Neutrophil (primary cell): Measurements from ENCODE around the gene ACSL4.
"Not testable (repeated sequence)": the region's sequence is repeated elsewhere in the genome, so short reads cannot be mapped to it uniquely, and the experiment has no call there.

Experiments
- H3K27ac ChIP-seq: fragments of 200-600 bp; sonication (generic); 2 replicates; pipeline ENCODE4 v1.5.1; 2016; ENCODE audit warnings: mild to moderate bottlenecking, moderate library complexity
- H3K27me3 ChIP-seq: fragments of 200-600 bp; sonication (generic); 2 replicates; pipeline ENCODE4 v1.6.0; 2016; ENCODE audit warnings: mild to moderate bottlenecking
- H3K36me3 ChIP-seq: fragments of 200-600 bp; sonication (generic); 2 replicates; pipeline ENCODE4 v1.5.1; 2017
- H3K4me1 ChIP-seq, 2 experiments: fragments of 200-600 bp in 1 of 2; sonication (generic) in 1 of 2; 1 replicate in 1 of 2; 2 replicates in 1 of 2; pipeline versions ENCODE4 v1.5.1 to v1.6.1; 2013 to 2016; ENCODE audit warnings: low read depth in 1 of 2, low read length in 1 of 2, mild to moderate bottlenecking in 1 of 2, moderate library complexity in 1 of 2; ENCODE audit not compliant: control insufficient read depth in 1 of 2, insufficient read depth in 1 of 2
- H3K4me3 ChIP-seq, 2 experiments: fragments of 200-600 bp in 1 of 2; sonication (generic) in 1 of 2; 1 replicate in 1 of 2; 2 replicates in 1 of 2; pipeline ENCODE4 v1.5.1; 2013 to 2016; ENCODE audit warnings: low read depth in 1 of 2, low read length in 1 of 2, mild to moderate bottlenecking in 1 of 2, moderate library complexity in 1 of 2
- H3K9me3 ChIP-seq: fragments of 200-600 bp; sonication (generic); 2 replicates; pipeline ENCODE4 v1.5.1; 2016
- CTCF ChIP-seq: fragments of 200-600 bp; sonication (generic); IDR thresholded peaks from 2 replicates; pipeline ENCODE4 v1.5.1; 2016; ENCODE audit warnings: antibody characterized with exemption

The ACSL4 gene

GRCh38 chrX:109654516-109655109, 78.4 kb downstream of the ACSL4 start:
- no peak overlapping the region for H3K4me3 ChIP-seq
- peaks cover 12% of the 10 kb centered on the region for H3K36me3 ChIP-seq
- H3K9me3 ChIP-seq, result no peaks in the 10 kb centered on the region
- H3K27me3 ChIP-seq, result no peaks in the 10 kb centered on the region
- no peak for TF ChIP-seq CTCF
- H3K4me1 ChIP-seq, result no peaks in the 10 kb centered on the region
- no peak overlapping the region for H3K27ac ChIP-seq

DNA sequence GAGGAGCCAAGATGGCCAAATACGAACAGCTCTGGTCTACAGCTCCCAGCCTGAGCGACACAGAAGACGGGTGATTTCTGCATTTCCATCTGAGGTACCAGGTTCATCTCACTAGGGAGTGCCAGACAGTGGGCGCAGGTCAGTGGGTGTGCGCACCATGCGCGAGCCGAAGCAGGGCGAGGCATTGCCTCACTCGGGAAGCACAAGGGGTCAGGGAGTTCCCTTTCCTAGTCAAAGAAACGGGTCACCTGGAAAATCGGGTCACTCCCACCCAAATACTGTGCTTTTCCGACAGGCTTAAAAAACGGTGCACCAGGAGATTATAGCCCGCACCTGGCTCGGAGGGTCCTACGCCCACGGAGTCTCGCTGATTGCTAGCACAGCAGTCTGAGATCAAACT, 88.4 kb downstream of the ACSL4 start:
- not testable (repeated sequence) for H3K27me3 ChIP-seq, H3K27ac ChIP-seq, H3K4me3 ChIP-seq, H3K36me3 ChIP-seq, H3K9me3 ChIP-seq, H3K4me1 ChIP-seq

- no peak for TF ChIP-seq CTCF
- no peaks in the 10 kb centered on the region for H3K27me3 ChIP-seq
- no peak overlapping the region for H3K27ac ChIP-seq
- H3K36me3 ChIP-seq, result no peaks in the 10 kb centered on the region
- no peaks in the 10 kb centered on the region for H3K9me3 ChIP-seq
- H3K4me1 ChIP-seq, result no peaks in the 10 kb centered on the region
- H3K4me3 ChIP-seq, result no peak overlapping the region
These were observed 89.4 kb downstream of the ACSL4 start for GRCh38 chrX:109643687-109644086.

DNA sequence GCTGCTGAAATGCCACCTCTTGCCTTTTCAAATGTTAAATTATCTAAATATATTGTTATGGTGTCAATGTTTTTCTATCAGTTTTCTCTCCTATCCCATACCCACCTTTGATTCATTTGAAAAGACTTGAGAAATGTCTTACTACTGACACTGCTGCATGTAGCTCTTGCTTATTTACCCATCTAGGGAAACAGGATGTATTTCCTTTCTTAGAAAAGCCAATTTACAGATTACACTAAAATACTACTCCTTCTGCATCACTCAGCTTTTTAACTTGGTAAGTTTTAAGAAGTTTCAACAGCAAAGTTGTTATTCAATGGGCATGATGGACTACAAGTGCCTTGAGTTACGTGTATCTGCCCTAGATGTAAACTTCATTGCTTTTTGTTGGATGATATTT, 94.9 kb downstream of the ACSL4 start:
- H3K36me3 ChIP-seq, result no peaks in the 10 kb centered on the region
- TF ChIP-seq CTCF, result no peak
- no peaks in the 10 kb centered on the region for H3K4me1 ChIP-seq
- no peak overlapping the region for H3K27ac ChIP-seq
- no peak overlapping the region for H3K4me3 ChIP-seq
- H3K27me3 ChIP-seq, result no peaks in the 10 kb centered on the region
- no peaks in the 10 kb centered on the region for H3K9me3 ChIP-seq

- not testable (repeated sequence) for H3K4me1 ChIP-seq, H3K27ac ChIP-seq, H3K9me3 ChIP-seq, H3K27me3 ChIP-seq, H3K36me3 ChIP-seq, H3K4me3 ChIP-seq
These were observed 95.6 kb downstream of the ACSL4 start for GRCh38 chrX:109637477-109637876.

GRCh38 chrX:109635146-109635545, 97.9 kb downstream of the ACSL4 start:
- Histone ChIP-seq H3K27ac (no peak overlapping the region), H3K4me1 (no peaks in the 10 kb centered on the region), H3K9me3 (no peaks in the 10 kb centered on the region), H3K4me3 (no peak overlapping the region), H3K27me3 (no peaks in the 10 kb centered on the region), H3K36me3 (no peaks in the 10 kb centered on the region)
- no peak for TF ChIP-seq CTCF
